Fibroblast of skin of right quadriceps (primary cell): ENCODE measurements around the gene VWA5B1.

Source experiments
- DNase-seq: peaks from one replicate; pipeline ENCODE4 v3.0.0-alpha.2; 2013

The VWA5B1 gene

DNA sequence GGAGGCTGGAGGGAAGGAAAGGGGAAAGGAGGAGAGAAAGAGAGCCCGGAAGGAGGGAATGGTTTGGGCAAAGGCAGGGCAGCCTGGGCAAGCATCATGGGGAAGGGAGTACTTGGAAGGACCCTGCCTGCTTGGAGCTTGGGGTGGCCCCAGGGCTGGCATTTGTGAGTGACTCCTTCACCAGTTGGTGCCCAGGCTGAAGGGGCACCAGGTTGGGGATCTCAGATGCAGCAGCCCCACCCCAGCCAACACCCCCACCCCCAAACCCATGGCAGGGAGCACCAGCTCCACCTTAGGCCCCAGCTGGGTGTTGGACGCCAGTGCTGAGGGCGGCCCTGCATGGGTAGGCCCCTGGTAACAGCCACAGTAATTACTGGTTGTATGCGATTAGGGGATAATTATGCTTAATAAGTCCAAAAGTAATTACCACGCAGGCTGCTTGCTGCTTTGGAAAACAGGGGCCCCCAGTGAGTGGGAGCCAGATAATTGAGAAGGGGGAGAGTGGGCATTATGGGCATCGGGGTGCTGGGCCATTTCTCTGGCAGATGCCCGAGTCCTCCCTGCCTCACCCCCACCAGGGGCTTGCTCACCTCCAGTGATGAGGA lies 78.3 kb downstream of the VWA5B1 start:
- DNase-seq = no peak

DNA sequence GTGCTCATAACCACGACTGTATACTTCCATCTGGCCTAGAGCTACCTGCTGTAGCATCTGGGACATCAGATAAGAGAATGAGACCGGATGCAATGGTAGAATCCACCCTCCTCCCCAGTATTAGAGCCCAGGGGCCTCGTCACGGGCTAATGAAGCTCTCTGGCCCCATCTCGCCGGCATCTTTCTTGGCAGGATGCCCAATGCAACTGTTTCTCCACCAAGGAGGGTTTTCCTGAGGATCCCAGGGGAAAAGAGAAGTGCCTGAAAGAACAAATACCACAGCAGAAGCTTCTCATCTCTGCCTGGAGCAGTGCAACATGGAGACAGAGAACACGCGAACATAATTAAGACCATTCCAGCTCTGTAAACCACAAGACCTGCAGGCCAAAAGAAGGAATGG lies 80.0 kb downstream of the VWA5B1 start:
- DNase-seq = peak; percentile 76

DNA sequence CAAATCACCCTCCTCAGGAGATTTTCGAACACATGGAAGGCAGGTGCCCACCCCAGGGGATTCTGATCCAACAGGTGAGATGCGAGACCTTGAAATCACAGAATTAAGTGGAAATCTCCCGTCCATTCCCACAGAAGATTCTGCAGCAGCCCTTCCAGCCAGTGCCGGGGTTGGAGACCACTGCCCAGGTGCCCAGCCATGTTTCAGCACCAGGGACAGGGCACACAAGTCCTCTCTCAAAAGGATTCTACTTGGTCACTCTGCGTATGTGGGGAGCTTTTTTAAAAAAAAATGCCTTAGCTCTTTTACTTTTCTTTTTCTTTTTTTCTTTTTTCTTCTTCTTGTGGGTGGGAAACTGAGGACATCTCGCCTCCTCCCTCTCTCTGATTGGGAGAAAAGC lies 80.7 kb downstream of the VWA5B1 start:
- peak; percentile 29 for DNase-seq

DNA sequence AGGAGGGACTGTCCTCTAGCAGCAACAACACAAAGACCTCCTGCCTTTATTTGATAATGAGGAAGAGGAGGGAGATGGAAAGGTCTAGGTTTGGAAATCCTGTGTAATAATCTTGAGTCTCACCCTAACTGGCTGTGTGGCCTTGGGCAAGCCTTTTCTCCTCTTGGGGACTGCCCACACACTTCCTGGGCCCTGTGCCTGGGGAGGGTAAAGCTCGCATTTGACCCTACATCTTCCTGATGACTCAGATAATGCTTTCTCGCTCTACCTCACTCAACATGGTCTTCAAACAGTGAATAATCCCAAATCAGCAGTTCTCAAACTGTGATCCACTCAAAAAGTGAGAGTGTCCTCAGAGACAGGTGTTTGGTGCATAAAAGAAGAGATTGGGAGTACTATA lies 81.2 kb downstream of the VWA5B1 start:
- DNase-seq = no peak

GRCh38 chr1:20372676-20373075 lies 82.0 kb downstream of the VWA5B1 start:
- DNase-seq = no peak

GRCh38 chr1:20373286-20373685 lies 82.6 kb downstream of the VWA5B1 start:
- no peak for DNase-seq

DNA sequence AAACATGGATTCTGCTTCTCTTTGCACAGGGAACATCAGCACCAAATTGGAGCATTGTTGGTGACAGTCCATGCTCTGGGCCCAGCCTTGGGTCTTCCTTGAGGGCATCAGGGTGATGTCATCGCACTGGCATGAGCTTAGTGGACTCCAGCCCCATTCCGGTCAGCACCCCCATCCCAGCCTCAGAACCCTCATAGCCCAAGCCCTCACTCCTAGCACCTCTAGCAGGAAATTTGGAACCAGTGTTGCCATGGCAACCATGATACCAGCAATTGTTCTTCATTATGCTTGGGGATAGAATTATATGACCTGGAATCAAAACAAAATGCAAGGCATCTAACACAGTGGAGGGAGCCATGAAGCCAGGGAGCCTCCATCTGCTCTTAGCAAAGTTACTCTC lies 83.1 kb downstream of the VWA5B1 start:
- DNase-seq = no peak

DNA sequence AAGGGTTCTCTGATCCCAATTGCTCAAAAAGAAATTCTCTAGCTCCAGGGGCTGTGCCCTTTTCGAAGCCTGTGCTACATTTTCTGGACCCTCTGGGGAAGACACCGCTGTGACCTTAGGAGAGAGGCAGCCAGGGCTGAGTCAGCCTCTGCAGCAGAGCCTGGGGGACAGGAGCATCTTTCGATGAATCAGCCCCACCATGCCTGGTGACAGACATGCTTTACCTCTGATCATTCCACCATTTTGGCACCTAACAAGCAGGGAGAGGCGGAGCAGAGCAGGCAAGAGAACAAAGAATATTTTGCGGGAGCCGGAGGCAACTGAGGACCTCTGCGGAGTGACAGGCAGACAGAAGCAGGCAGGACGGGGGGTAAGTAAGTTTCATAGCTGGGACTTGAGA lies 84.9 kb downstream of the VWA5B1 start:
- peak; percentile 21 for DNase-seq

DNA sequence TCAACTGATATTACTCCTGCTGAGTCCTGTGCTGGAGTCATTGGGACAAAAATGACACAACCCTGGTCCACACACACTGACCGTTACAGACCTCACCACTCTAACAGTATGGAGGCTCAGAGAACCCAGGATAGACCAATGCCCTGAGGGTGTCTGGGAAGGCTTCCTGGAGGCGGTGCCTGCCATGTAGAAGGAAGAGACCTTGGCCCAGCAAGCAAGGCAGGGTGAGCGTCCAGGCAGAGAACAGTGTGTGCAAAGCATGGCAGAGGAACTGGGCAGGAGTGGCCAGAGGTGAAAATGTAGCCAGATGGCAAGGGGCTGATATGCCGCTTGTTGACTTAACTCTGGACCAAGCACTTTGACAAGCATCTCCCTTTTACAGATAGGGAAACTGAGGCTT lies 85.5 kb downstream of the VWA5B1 start:
- DNase-seq = no peak

GRCh38 chr1:20376880-20377494 lies 86.3 kb downstream of the VWA5B1 start:
- DNase-seq = peak; percentile 31

- no peak for DNase-seq
These were observed 87.0 kb downstream of the VWA5B1 start for GRCh38 chr1:20377516-20378270.

GRCh38 chr1:20379075-20379474 lies 88.4 kb downstream of the VWA5B1 start:
- DNase-seq = no peak

- DNase-seq = no peak
These were observed 89.5 kb downstream of the VWA5B1 start for GRCh38 chr1:20380175-20380574.

DNA sequence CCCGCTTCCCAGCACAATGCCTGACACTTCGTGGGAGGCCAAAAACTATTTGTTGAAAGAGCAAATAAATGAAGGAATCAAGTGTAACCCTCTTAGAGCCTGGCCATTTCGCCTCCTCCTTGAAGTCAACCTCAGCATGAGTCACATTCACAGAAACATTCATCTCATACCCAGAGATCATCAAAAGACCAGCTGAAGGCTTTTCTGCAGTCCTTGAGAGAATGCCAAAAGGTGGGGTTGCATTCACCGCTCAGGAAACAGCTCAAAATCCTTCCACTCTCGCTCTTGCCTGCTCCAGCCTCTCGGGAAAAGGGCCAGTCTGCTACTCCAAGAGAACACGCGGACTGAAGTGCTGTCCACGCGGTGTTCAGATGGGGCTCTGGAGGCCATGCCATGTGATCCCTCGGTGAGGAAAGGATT lies 90.0 kb downstream of the VWA5B1 start:
- DNase-seq = peak; percentile 94

DNA sequence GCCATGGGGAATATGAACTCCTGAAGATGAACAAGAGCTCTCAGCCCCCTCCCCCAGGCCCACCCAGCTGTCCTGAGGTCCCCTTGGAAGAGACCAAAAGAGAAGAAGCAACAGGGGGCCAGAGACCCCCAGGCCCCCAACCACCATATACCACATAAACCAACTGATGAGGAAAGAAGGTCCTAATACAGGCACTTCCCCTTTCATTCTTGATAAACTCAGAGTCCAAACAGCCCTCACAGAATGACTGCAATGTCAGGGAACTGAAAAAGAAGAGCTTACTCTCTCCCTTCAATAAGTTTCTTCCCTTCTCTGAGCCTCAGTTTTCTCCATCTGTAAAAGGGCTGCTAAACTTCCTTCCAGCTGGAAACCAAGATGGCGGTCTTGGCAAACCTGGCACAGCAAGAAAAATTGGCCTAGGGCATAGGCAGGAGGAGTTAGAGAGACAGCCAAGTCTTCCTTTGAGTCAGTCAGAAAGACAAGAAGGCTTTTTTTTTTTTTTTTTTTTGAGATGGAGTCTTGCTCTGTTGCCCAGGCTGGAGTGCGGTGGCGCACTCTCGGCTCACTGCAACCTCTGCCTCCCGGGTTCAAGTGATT lies 90.5 kb downstream of the VWA5B1 start:
- no peak for DNase-seq

GRCh38 chr1:20381961-20382360 lies 91.3 kb downstream of the VWA5B1 start:
- DNase-seq = no peak

DNA sequence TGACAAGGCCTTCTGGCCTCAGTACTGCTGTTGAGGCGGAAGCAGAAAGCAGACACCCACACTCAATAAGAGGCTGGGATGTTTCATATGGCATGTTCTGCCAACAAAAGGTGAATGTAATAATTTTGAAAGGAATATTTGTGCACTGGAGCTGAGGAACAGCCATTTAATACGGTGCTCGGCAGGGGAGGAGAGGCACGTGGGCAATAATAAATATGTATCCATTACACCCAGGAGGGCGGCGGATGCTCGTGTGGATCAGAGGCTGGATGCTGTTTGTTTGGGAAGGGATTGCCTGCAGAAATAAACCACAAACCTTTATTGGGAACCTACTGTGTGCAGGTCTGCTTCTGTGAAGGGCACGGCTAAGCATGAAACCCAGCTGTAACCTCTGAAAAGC lies 92.0 kb downstream of the VWA5B1 start:
- no peak for DNase-seq

DNA sequence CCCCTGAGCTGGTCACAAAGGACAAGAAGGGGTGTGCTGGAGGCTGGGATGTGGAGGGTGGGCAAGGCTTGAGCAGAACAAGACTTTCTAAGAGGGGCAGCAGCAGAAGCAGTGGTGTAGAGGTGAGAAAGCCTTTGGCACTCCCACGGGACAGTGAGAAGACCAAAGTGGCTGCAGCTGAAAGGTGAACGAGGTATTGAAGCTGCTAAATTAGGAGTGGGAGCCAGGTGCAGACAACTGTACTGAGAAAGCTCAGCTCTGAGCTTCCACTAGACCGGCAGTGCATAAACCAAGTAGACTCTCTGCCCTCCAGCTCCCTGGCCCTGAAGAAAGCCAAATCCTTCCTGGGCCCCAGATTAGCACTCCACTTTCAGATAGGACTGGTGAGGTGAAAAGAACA lies 93.0 kb downstream of the VWA5B1 start:
- no peak for DNase-seq

DNA sequence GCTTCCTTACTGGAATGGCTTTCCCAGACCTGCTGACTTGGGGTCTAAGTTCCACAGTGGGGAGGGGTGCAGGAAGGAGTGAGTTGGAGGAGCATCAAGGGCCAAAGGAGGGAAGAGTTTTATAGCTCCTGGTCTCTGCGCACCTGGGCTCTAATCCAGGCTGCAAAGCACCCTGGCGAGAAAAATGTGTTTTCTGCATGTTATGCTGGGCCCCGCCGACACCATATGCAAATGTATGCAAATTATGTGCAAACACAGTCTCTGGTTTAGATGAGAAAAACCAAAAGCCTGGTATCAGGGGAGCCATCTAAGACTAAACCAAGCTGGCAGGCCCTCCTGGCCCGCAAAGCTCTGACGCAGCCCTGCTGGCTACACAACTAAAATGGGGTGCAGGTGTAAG lies 95.0 kb downstream of the VWA5B1 start:
- DNase-seq = no peak

DNA sequence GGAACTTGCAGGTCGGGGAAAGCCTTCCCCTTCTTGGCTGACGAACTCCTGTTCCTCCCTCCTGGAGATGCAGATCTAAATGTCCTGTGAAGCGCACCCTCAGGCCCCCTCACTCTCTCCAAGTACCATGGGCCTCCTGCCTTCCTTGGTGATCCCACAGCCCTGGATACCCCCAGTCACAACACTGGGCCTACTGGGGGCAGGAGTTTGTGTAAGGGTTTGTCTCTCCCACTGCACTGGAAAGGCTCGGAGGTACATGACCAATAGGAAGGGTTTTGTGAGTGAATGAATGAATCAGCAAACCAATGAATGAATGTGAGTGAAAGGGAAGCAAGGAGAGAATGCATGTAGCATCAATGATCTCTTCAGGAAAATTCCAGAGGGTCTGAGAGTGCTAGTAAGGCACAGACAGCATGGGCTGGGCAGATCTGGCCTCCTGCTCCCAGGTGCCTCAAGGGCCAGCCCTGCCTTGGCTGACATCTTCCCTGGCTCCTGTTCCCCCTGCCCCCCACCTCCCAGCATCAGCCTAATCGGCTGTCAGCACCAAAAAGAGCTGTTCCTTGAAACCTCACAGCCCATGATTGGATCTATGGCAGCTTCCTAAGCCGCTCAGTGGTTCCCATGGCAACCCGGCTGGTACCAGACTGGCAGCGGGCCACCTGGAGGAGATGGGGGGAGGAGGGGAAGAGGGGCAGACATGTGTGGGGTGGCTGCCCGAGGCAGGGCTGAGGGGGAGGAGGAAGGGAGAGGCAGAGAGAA lies 95.8 kb downstream of the VWA5B1 start:
- no peak for DNase-seq

- DNase-seq = no peak
These were observed 98.9 kb downstream of the VWA5B1 start for GRCh38 chr1:20389571-20389970.

DNA sequence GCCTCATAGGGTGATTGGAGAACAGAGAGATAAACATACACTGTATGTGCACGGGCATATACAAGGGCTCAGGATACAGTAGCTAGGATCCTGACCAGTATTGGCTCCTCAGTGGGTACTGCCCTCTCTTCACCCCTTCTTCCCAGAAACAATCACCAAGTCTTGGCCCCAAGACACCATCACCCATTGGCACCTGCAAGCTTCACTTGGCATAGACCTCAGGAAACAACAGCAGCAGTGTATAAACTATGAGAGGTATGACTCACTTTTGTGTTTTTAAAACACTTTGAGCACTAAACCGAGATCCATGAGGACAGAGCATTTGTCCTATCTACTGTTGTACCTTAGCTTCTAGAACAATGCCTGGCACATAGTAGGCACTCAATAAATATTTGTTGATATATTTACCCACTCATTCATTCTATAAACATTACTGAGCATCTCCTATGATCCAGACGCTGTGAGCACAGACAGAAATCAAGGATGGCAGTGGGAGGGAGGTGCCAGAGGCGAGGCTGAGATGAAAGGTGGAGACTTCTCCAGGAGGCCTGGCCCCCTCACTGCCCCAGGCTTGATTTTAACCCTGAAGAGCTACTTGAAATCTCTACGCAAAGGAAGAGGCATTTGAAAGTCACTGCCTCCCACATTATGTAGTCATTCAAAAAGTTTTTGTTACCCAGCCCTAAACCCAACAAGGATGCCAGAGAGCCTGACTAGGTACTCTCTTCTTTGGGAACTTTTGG lies 100.1 kb downstream of the VWA5B1 start:
- no peak for DNase-seq

- DNase-seq = no peak
These were observed 104.6 kb downstream of the VWA5B1 start for GRCh38 chr1:20395255-20395654.
